GM12878 (cell line): Measurements from ENCODE around the gene ATXN1. TPM values are rescaled to one million over a fixed set of nuclear protein-coding genes. Genes with fewer than 3 reads are reported as not detected.

Experiments
- ATAC-seq: fragments of 200-7000 bp; cut with Tn5 transposase; 3 replicates; pipeline ENCODE4 v1.9.1; 2020; ENCODE audit warnings: mild to moderate bottlenecking, moderate library complexity
- BruUV-seq: library from RNA; stranded (reverse); fragments of 400-500 nt; replicated peaks from 2 replicates; lab custom pipeline; 2021; lab: Mats Ljungman, UMichigan
- CTCF ChIA-PET: fragments of 300-600 bp; sonication (Branson Sonifier 250); formaldehyde crosslinking; extraction: SDS; loops from one replicate; lab custom pipeline; 2021; ENCODE audit warnings: inconsistent platforms; lab: Yijun Ruan, JAX
- POLR2A ChIA-PET: fragments of 350-600 bp; formaldehyde crosslinking; extraction: SDS; loops from one replicate; lab custom pipeline; 2021; ENCODE audit warnings: inconsistent platforms; lab: Charles Lee
- RAD21 ChIA-PET: fragments of 300-600 bp; sonication (Branson Sonifier 250); formaldehyde crosslinking; loops from one replicate; lab custom pipeline; 2023; ENCODE audit warnings: antibody characterized with exemption; ENCODE audit not compliant: unreplicated experiment; lab: Charles Lee
- SMC1A ChIA-PET: fragments of 300-600 bp; sonication (Branson Sonifier 250); formaldehyde crosslinking; loops from one replicate; lab custom pipeline; 2023; ENCODE audit not compliant: unreplicated experiment, uncharacterized antibody; lab: Charles Lee
- DNase-seq: peaks from one replicate; pipeline ENCODE4 v3.0.0-alpha.2; 2011; ENCODE audit warnings: low read depth, low spot score
- FAIRE-seq: peaks from 3 replicates; lab custom pipeline; 2011; peaks lifted over from hg19 to GRCh38; lab: Jason Lieb, UNC
- H2AFZ ChIP-seq: 2 replicates; pipeline ENCODE4 v1.6.0; 2011; ENCODE audit warnings: low read depth, low read length, control low read depth; ENCODE audit not compliant: control insufficient read depth
- H3K27ac ChIP-seq: 2 replicates; pipeline ENCODE4 v1.5.1; 2011; ENCODE audit warnings: control low read depth; ENCODE audit not compliant: control insufficient read depth, insufficient read depth
- H3K27me3 ChIP-seq, 2 experiments: replicated peaks in 1 of 2; 2 replicates each; pipeline versions ENCODE4 v1.6.0 to v1.6.1; 2011; ENCODE audit warnings: low read length in 1 of 2; ENCODE audit not compliant: control insufficient read depth in 2 of 2, insufficient read depth in 2 of 2
- H3K36me3 ChIP-seq, 2 experiments: 2 replicates each; pipeline ENCODE4 v1.5.1; 2011; ENCODE audit warnings: low read length in 1 of 2; ENCODE audit not compliant: control insufficient read depth in 2 of 2, insufficient read depth in 2 of 2
- H3K4me1 ChIP-seq: 2 replicates; pipeline ENCODE4 v1.6.1; 2011; ENCODE audit warnings: mild to moderate bottlenecking, low read length, moderate library complexity, mixed read lengths; ENCODE audit not compliant: control insufficient read depth, insufficient read depth
- H3K4me2 ChIP-seq: 2 replicates; pipeline ENCODE4 v1.6.0; 2011; ENCODE audit warnings: control low read depth; ENCODE audit not compliant: control insufficient read depth, insufficient read depth
- H3K4me3 ChIP-seq: fragments of 200-600 bp; sonication (generic); 2 replicates; pipeline ENCODE4 v1.5.1; 2016
- H3K79me2 ChIP-seq: 2 replicates; pipeline ENCODE4 v1.6.0; 2011; ENCODE audit warnings: low read length; ENCODE audit not compliant: control insufficient read depth, insufficient read depth
- H3K9ac ChIP-seq: 2 replicates; pipeline ENCODE4 v1.8.0; 2011; ENCODE audit warnings: low read length, control low read depth, mixed read lengths; ENCODE audit not compliant: control insufficient read depth, insufficient read depth
- H3K9me3 ChIP-seq: replicated peaks from 3 replicates; pipeline ENCODE4 v1.5.1; 2011; ENCODE audit warnings: mild to moderate bottlenecking, low read length; ENCODE audit not compliant: control insufficient read depth, insufficient read depth
- H4K20me1 ChIP-seq: 2 replicates; pipeline ENCODE4 v1.6.0; 2011; ENCODE audit not compliant: control insufficient read depth, insufficient read depth
- CEBPB ChIP-seq, 2 experiments: fragments of 150-350 bp in 1 of 2; IDR thresholded peaks; 2 replicates each; pipeline ENCODE4 v1.6.1; 2012 to 2014; ENCODE audit warnings: low read depth in 2 of 2, low read length in 2 of 2, borderline replicate concordance in 1 of 2, inconsistent platforms in 1 of 2
- MYC ChIP-seq: IDR thresholded peaks from 2 replicates; pipeline ENCODE4 v1.6.1; 2011; ENCODE audit warnings: mild to moderate bottlenecking, low read length, moderate library complexity, inconsistent platforms; ENCODE audit not compliant: insufficient read depth, insufficient replicate concordance, insufficient read length, severe bottlenecking
- RAD21 ChIP-seq: IDR thresholded peaks from 2 replicates; pipeline ENCODE4 v1.6.1; 2011; ENCODE audit warnings: mild to moderate bottlenecking, low read depth, low read length, moderate library complexity; ENCODE audit not compliant: insufficient read depth
- WRNIP1 ChIP-seq: IDR thresholded peaks from 2 replicates; pipeline ENCODE4 v1.6.1; 2011; ENCODE audit warnings: low read depth, low read length, improper control_type of control experiment, borderline replicate concordance
- ZZZ3 ChIP-seq: IDR thresholded peaks from 2 replicates; pipeline ENCODE4 v1.6.1; 2011; ENCODE audit warnings: low read depth; ENCODE audit not compliant: control insufficient read depth, insufficient read length
- WGBS: methylation state at CpG from one replicate; pipeline ENCODE4 v1.1.6; 2016; ENCODE audit warnings: low lambda C conversion rate; ENCODE audit not compliant: insufficient replicate concordance, insufficient coverage; ENCODE audit errors: missing lambda C conversion rate; 5-methylcytosine and 5-hydroxymethylcytosine counted together
- in situ Hi-C: fragments of 300-500 bp; cut with MboI; formaldehyde crosslinking; loops from 9 replicates; pipeline ENCODE4 v1.14.3; 2018; ENCODE audit warnings: mixed read lengths
- intact Hi-C: fragments of 100-400 bp; cut with micrococcal nuclease; formaldehyde crosslinking; loops from one replicate; pipeline ENCODE4 v1.14.2; 2022; ENCODE audit not compliant: unreplicated experiment
- polyA plus RNA-seq, 11 experiments: library from polyadenylated mRNA; depleted of rRNA in 4 of 11; unstranded in 6 of 11; stranded (reverse) in 5 of 11; fragments of >200 nt; fragmentation: Nextera tagmentation in 4 of 11; fragmentation: Illumina TruSeq in 1 of 11; extraction: Ambion mirVana in 4 of 11; extraction: Trizol in 1 of 11; gene quantifications; 1 replicate in 1 of 11; 2 replicates in 10 of 11; pipeline versions ENCODE4 v1.2.1 to v1.2.3, GENCODE V29; 2011 to 2016; ENCODE audit warnings: inconsistent platforms in 2 of 11, missing spikeins in 2 of 11, low read depth in 1 of 11
- total RNA-seq, 4 experiments: library from RNA; depleted of rRNA in 3 of 4; stranded (reverse); fragments of >200 nt in 3 of 4; fragmentation: Illumina TruSeq in 1 of 4; extraction: Trizol in 1 of 4; gene quantifications; 2 replicates each; pipeline versions ENCODE4 v1.2.1 to v1.2.3, GENCODE V29; 2013 to 2021
- TF ChIP-seq, protein P1 (sequence below): IDR thresholded peaks from 2 replicates; pipeline ENCODE4 v1.6.1; 2011; ENCODE audit warnings: mild to moderate bottlenecking, low read depth, low read length, moderate library complexity; ENCODE audit not compliant: insufficient replicate concordance
- TF ChIP-seq, protein P2 (sequence below), 3 experiments: IDR thresholded peaks in 2 of 3; conservative IDR thresholded peaks in 1 of 3; 2 replicates each; pipeline ENCODE4 v1.5.1; 2011; ENCODE audit warnings: low read depth in 3 of 3, low read length in 3 of 3, mild to moderate bottlenecking in 3 of 3, control low read depth in 2 of 3, moderate library complexity in 2 of 3, inconsistent platforms in 1 of 3, mixed read lengths in 1 of 3; ENCODE audit not compliant: control insufficient read depth in 2 of 3, insufficient read depth in 1 of 3; ENCODE audit errors: extremely low read depth in 1 of 3
- TF ChIP-seq, protein P3 (sequence below): fragments of 450-650 bp; formaldehyde crosslinking; IDR thresholded peaks from 2 replicates; pipeline ENCODE4 v1.5.0; 2022; ENCODE audit warnings: mild to moderate bottlenecking, missing genetic modification characterization
- TF ChIP-seq, protein P4 (sequence below): IDR thresholded peaks from 2 replicates; pipeline ENCODE4 v1.6.1; 2011; ENCODE audit warnings: low read depth, low read length, improper control_type of control experiment, borderline replicate concordance
- TF ChIP-seq, protein P5 (sequence below): fragments of 450-650 bp; IDR thresholded peaks from 2 replicates; pipeline ENCODE4 v1.6.1; 2017; ENCODE audit warnings: mild to moderate bottlenecking

The ATXN1 gene
- total and polyA plus RNA-seq, 10 of the 15 experiments (the other 5 are each of a cell fraction or from before 2014, with no cell fraction given): 12.2 to 51.2 (median 20.5) TPM

DNA sequence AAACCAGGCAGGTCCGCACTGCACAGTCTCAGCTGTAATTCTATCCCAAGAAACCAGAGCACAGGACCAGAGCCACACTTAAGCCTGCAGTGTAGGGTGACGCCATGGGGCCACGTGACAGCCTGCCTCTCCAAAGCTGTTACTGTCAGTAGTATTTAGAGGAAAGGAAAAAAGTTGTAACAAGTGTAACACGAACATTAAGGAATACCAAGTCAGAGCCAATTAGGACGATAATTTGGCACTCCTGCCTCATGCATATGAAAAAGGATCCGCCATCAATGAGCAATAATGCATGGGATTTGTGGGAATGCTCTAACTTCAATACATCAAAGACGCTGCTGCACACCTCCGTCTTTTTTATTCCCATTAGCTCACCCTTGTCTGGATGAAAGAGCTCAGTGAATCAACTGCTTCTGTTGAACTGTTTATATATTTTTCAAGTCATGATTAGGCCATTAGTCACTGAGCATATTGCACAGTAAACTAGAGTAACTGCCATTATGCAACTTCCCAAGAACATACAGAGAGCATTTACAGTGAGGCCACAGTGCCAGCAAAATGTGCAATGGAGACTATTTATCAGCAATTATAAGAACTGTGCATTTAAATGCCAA is 79.9 kb downstream of the ATXN1 start (continued):
- TF ChIP-seq WRNIP1: no peak
- no peak for TF ChIP-seq CEBPB (IDR thresholded peaks at IDR 0.05; ENCODE audit: borderline replicate concordance in 1 of 2, low read depth in 2 of 2, low read length in 2 of 2)
- TF ChIP-seq, protein P1, sequence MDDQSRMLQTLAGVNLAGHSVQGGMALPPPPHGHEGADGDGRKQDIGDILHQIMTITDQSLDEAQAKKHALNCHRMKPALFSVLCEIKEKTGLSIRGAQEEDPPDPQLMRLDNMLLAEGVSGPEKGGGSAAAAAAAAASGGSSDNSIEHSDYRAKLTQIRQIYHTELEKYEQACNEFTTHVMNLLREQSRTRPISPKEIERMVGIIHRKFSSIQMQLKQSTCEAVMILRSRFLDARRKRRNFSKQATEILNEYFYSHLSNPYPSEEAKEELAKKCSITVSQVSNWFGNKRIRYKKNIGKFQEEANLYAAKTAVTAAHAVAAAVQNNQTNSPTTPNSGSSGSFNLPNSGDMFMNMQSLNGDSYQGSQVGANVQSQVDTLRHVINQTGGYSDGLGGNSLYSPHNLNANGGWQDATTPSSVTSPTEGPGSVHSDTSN: no peak

DNA sequence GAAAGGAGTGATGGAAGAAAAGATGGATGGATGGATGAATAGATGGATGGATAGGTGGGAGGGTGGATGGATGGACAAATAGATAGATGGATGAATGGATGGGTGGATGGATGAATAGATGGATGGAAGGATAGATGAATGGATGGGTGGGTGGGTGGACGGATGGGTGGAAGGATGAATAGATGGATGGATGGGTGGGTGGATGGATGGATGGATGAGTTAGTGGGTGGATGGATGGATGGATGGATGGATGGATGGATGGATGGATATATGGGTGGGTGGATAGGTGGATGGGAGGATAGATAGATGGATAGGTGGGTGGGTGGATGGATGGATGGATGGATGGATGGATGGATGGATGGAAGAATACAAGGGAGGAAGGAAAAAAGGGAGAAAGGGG is 82.2 kb downstream of the ATXN1 start:
- peaks cover 7% of the 10 kb centered on the region; the same call in 1 of the 2 replicates for H3K4me1 ChIP-seq
- SMC1A ChIA-PET: interaction anchor here (2.1 kb wide), 1 partner anchor 8 kb away, joined by 8 read pairs; no protein-coding TSS in a partner anchor
- no peaks in the 10 kb centered on the region; a peak in 2 of 4 replicates for H3K36me3 ChIP-seq
- in situ Hi-C loops (no loop called here), intact Hi-C loops (no loop called here)
- H4K20me1 ChIP-seq: no peaks in the 10 kb centered on the region
- no peak for FAIRE-seq
- no CpG with 5 or more reads among the region's 1 CpG for WGBS
- no peaks in the 10 kb centered on the region for H3K27me3 ChIP-seq
- DNase-seq: no peak
- H3K4me2 ChIP-seq: no peak overlapping the region
- no peak overlapping the region for H3K27ac ChIP-seq
- POLR2A ChIA-PET: no interaction called here
- H3K9ac ChIP-seq: no peak overlapping the region
- ATAC-seq: no peak
- no TSS peak for BruUV-seq
- CTCF ChIA-PET: no interaction called here
- H3K4me3 ChIP-seq: no peak overlapping the region
- H3K9me3 ChIP-seq: no peaks in the 10 kb centered on the region; the same call in 2 of the 3 replicates
- no peak overlapping the region for H2AFZ ChIP-seq
- H3K79me2 ChIP-seq: no peaks in the 10 kb centered on the region
- RAD21 ChIA-PET: no interaction called here
- TF ChIP-seq MYC (no peak), ZZZ3 (no peak), RAD21 (no peak)
- TF ChIP-seq, protein P2, sequence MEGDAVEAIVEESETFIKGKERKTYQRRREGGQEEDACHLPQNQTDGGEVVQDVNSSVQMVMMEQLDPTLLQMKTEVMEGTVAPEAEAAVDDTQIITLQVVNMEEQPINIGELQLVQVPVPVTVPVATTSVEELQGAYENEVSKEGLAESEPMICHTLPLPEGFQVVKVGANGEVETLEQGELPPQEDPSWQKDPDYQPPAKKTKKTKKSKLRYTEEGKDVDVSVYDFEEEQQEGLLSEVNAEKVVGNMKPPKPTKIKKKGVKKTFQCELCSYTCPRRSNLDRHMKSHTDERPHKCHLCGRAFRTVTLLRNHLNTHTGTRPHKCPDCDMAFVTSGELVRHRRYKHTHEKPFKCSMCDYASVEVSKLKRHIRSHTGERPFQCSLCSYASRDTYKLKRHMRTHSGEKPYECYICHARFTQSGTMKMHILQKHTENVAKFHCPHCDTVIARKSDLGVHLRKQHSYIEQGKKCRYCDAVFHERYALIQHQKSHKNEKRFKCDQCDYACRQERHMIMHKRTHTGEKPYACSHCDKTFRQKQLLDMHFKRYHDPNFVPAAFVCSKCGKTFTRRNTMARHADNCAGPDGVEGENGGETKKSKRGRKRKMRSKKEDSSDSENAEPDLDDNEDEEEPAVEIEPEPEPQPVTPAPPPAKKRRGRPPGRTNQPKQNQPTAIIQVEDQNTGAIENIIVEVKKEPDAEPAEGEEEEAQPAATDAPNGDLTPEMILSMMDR (IDR thresholded peaks at IDR 0.05 in 2 of 3, conservative IDR thresholded peaks at IDR 0.05 in 1 of 3; ENCODE audit: control insufficient read depth in 2 of 3, extremely low read depth in 1 of 3, insufficient read depth in 1 of 3, low read depth in 3 of 3, low read length in 3 of 3): no peak
- TF ChIP-seq, protein P3, sequence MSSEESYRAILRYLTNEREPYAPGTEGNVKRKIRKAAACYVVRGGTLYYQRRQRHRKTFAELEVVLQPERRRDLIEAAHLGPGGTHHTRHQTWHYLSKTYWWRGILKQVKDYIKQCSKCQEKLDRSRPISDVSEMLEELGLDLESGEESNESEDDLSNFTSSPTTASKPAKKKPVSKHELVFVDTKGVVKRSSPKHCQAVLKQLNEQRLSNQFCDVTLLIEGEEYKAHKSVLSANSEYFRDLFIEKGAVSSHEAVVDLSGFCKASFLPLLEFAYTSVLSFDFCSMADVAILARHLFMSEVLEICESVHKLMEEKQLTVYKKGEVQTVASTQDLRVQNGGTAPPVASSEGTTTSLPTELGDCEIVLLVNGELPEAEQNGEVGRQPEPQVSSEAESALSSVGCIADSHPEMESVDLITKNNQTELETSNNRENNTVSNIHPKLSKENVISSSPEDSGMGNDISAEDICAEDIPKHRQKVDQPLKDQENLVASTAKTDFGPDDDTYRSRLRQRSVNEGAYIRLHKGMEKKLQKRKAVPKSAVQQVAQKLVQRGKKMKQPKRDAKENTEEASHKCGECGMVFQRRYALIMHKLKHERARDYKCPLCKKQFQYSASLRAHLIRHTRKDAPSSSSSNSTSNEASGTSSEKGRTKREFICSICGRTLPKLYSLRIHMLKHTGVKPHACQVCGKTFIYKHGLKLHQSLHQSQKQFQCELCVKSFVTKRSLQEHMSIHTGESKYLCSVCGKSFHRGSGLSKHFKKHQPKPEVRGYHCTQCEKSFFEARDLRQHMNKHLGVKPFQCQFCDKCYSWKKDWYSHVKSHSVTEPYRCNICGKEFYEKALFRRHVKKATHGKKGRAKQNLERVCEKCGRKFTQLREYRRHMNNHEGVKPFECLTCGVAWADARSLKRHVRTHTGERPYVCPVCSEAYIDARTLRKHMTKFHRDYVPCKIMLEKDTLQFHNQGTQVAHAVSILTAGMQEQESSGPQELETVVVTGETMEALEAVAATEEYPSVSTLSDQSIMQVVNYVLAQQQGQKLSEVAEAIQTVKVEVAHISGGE (CRISPR knock-in tag): no peak
- TF ChIP-seq, protein P4, sequence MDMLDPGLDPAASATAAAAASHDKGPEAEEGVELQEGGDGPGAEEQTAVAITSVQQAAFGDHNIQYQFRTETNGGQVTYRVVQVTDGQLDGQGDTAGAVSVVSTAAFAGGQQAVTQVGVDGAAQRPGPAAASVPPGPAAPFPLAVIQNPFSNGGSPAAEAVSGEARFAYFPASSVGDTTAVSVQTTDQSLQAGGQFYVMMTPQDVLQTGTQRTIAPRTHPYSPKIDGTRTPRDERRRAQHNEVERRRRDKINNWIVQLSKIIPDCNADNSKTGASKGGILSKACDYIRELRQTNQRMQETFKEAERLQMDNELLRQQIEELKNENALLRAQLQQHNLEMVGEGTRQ: no peak
- TF ChIP-seq, protein P5, sequence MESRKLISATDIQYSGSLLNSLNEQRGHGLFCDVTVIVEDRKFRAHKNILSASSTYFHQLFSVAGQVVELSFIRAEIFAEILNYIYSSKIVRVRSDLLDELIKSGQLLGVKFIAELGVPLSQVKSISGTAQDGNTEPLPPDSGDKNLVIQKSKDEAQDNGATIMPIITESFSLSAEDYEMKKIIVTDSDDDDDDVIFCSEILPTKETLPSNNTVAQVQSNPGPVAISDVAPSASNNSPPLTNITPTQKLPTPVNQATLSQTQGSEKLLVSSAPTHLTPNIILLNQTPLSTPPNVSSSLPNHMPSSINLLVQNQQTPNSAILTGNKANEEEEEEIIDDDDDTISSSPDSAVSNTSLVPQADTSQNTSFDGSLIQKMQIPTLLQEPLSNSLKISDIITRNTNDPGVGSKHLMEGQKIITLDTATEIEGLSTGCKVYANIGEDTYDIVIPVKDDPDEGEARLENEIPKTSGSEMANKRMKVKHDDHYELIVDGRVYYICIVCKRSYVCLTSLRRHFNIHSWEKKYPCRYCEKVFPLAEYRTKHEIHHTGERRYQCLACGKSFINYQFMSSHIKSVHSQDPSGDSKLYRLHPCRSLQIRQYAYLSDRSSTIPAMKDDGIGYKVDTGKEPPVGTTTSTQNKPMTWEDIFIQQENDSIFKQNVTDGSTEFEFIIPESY: no peak
